CD4-positive, alpha-beta T cell treated with Interferon gamma for 1 hour (primary cell): ENCODE data around the gene USP6NL.
"Not testable (repeated sequence)": the region's sequence is repeated elsewhere in the genome, so short reads cannot be mapped to it uniquely, and the experiment has no call there.

ENCODE experiments used
- DNase-seq: peaks from one replicate; pipeline ENCODE4 v3.0.0-alpha.2; 2020

Gene USP6NL

GRCh38 chr10:11510736-11511135, 100.7 kb downstream of the USP6NL start:
- DNase-seq = no peak

- no peak for DNase-seq
Observed at GRCh38 chr10:11510281-11510680, 101.2 kb downstream of the USP6NL start.

GRCh38 chr10:11509036-11509435, 102.4 kb downstream of the USP6NL start:
- DNase-seq = no peak

GRCh38 chr10:11506247-11506789, 105.1 kb downstream of the USP6NL start:
- no peak for DNase-seq

GRCh38 chr10:11505639-11506038, 105.8 kb downstream of the USP6NL start:
- DNase-seq = no peak

- no peak for DNase-seq
Observed at GRCh38 chr10:11504566-11505285, 106.7 kb downstream of the USP6NL start.

- no peak for DNase-seq
Observed at GRCh38 chr10:11501600-11501999, 109.8 kb downstream of the USP6NL start.

GRCh38 chr10:11499425-11500071, 111.9 kb downstream of the USP6NL start:
- DNase-seq = no peak

- DNase-seq = no peak
Observed at GRCh38 chr10:11498399-11498798, 113.1 kb downstream of the USP6NL start.

- not testable (repeated sequence) for DNase-seq
Observed at GRCh38 chr10:11494923-11495322, 116.5 kb downstream of the USP6NL start.

- no peak for DNase-seq
Observed at GRCh38 chr10:11493646-11494045, 117.8 kb downstream of the USP6NL start.

- DNase-seq = no peak
Observed at GRCh38 chr10:11491087-11491486, 120.4 kb downstream of the USP6NL start.

- DNase-seq = no peak
Observed at GRCh38 chr10:11489591-11489990, 121.9 kb downstream of the USP6NL start.

- DNase-seq = no peak
Observed at GRCh38 chr10:11488126-11488525, 123.3 kb downstream of the USP6NL start.

- no peak for DNase-seq
Observed at GRCh38 chr10:11483201-11484148, 128.0 kb downstream of the USP6NL start.

- DNase-seq = no peak
Observed at GRCh38 chr10:11482306-11482705, 129.1 kb downstream of the USP6NL start.

- DNase-seq = no peak
Observed at GRCh38 chr10:11480687-11481086, 130.8 kb downstream of the USP6NL start.

GRCh38 chr10:11479300-11479699, 132.2 kb downstream of the USP6NL start:
- DNase-seq = no peak

GRCh38 chr10:11478807-11479206, 132.6 kb downstream of the USP6NL start:
- DNase-seq = no peak

- DNase-seq = no peak
Observed at GRCh38 chr10:11475831-11476434, 135.5 kb downstream of the USP6NL start.

GRCh38 chr10:11473128-11473760, 138.2 kb downstream of the USP6NL start:
- DNase-seq = no peak

GRCh38 chr10:11472158-11472753, 139.2 kb downstream of the USP6NL start:
- peak; percentile 59 for DNase-seq
